H1 (cell line): ENCODE data around the gene FOLR1. TPM values are rescaled to one million over a fixed set of nuclear protein-coding genes. Genes with fewer than 3 reads are reported as not detected.

Experiments
- polyA plus RNA-seq, 7 experiments: library from polyadenylated mRNA; depleted of rRNA in 3 of 7; stranded (reverse) in 5 of 7; unstranded in 2 of 7; fragments of >200 nt in 5 of 7; fragments of 200-250 nt in 2 of 7; gene quantifications; 1 replicate in 5 of 7; 2 replicates in 1 of 7; 4 replicates in 1 of 7; pipeline versions ENCODE4 v1.2.1 to v1.2.3, GENCODE V29; 2011 to 2013; ENCODE audit warnings: missing spikeins in 2 of 7, mixed read lengths in 2 of 7
- total RNA-seq: library from RNA; stranded (reverse); fragmentation: NEBNext Ultra II Directional; extraction: Animal tissue kit (Norgen Biotek cat#: 25700); gene quantifications from 2 replicates; pipeline ENCODE4 v1.2.1, GENCODE V29; 2021
- TF ChIP-seq, protein P1 (sequence below): fragments of 300-600 bp; sonication (generic); IDR thresholded peaks from 2 replicates; pipeline ENCODE4 v1.7.1; 2012; ENCODE audit warnings: low read length, moderate library complexity, mild to moderate bottlenecking, inconsistent platforms; ENCODE audit not compliant: insufficient replicate concordance

FOLR1 gene
- total and polyA plus RNA-seq, 2 of the 8 experiments (the other 6 are each of a cell fraction or from before 2014, with no cell fraction given) = 1.3 TPM; not detected in 1

DNA sequence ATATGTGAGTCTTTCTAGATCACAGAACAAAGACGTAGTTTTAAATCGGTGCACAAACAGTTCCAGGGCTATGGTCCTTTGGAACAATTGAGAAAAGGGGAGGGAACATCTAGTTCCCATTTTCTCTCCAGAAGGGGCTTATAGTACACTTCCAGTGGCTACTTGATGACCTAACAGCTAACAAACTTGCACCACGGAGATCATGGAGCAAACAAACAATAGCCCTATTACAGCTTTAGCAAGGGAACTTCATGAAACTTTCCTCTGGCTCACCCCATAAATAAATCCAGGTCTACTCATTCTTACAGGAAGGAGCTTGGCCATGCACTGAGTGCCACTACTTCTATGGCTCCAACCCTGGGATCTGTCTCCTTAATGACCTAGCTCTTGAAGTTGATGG is 16.3 kb downstream of the FOLR1 start (continued):
- TF ChIP-seq, protein P1, sequence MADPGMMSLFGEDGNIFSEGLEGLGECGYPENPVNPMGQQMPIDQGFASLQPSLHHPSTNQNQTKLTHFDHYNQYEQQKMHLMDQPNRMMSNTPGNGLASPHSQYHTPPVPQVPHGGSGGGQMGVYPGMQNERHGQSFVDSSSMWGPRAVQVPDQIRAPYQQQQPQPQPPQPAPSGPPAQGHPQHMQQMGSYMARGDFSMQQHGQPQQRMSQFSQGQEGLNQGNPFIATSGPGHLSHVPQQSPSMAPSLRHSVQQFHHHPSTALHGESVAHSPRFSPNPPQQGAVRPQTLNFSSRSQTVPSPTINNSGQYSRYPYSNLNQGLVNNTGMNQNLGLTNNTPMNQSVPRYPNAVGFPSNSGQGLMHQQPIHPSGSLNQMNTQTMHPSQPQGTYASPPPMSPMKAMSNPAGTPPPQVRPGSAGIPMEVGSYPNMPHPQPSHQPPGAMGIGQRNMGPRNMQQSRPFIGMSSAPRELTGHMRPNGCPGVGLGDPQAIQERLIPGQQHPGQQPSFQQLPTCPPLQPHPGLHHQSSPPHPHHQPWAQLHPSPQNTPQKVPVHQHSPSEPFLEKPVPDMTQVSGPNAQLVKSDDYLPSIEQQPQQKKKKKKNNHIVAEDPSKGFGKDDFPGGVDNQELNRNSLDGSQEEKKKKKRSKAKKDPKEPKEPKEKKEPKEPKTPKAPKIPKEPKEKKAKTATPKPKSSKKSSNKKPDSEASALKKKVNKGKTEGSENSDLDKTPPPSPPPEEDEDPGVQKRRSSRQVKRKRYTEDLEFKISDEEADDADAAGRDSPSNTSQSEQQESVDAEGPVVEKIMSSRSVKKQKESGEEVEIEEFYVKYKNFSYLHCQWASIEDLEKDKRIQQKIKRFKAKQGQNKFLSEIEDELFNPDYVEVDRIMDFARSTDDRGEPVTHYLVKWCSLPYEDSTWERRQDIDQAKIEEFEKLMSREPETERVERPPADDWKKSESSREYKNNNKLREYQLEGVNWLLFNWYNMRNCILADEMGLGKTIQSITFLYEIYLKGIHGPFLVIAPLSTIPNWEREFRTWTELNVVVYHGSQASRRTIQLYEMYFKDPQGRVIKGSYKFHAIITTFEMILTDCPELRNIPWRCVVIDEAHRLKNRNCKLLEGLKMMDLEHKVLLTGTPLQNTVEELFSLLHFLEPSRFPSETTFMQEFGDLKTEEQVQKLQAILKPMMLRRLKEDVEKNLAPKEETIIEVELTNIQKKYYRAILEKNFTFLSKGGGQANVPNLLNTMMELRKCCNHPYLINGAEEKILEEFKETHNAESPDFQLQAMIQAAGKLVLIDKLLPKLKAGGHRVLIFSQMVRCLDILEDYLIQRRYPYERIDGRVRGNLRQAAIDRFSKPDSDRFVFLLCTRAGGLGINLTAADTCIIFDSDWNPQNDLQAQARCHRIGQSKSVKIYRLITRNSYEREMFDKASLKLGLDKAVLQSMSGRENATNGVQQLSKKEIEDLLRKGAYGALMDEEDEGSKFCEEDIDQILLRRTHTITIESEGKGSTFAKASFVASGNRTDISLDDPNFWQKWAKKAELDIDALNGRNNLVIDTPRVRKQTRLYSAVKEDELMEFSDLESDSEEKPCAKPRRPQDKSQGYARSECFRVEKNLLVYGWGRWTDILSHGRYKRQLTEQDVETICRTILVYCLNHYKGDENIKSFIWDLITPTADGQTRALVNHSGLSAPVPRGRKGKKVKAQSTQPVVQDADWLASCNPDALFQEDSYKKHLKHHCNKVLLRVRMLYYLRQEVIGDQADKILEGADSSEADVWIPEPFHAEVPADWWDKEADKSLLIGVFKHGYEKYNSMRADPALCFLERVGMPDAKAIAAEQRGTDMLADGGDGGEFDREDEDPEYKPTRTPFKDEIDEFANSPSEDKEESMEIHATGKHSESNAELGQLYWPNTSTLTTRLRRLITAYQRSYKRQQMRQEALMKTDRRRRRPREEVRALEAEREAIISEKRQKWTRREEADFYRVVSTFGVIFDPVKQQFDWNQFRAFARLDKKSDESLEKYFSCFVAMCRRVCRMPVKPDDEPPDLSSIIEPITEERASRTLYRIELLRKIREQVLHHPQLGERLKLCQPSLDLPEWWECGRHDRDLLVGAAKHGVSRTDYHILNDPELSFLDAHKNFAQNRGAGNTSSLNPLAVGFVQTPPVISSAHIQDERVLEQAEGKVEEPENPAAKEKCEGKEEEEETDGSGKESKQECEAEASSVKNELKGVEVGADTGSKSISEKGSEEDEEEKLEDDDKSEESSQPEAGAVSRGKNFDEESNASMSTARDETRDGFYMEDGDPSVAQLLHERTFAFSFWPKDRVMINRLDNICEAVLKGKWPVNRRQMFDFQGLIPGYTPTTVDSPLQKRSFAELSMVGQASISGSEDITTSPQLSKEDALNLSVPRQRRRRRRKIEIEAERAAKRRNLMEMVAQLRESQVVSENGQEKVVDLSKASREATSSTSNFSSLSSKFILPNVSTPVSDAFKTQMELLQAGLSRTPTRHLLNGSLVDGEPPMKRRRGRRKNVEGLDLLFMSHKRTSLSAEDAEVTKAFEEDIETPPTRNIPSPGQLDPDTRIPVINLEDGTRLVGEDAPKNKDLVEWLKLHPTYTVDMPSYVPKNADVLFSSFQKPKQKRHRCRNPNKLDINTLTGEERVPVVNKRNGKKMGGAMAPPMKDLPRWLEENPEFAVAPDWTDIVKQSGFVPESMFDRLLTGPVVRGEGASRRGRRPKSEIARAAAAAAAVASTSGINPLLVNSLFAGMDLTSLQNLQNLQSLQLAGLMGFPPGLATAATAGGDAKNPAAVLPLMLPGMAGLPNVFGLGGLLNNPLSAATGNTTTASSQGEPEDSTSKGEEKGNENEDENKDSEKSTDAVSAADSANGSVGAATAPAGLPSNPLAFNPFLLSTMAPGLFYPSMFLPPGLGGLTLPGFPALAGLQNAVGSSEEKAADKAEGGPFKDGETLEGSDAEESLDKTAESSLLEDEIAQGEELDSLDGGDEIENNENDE = no peak
